ENCODE measurements around the gene TUBA4B. TPM values are rescaled to one million over a fixed set of nuclear protein-coding genes. Genes with fewer than 3 reads are reported as not detected.
A peak's percentile ranks its signal among the peaks of the same experiment; 100 is the strongest.

Gene TUBA4B
- total RNA-seq, 2 donors from 2014 or later: not detected

DNA sequence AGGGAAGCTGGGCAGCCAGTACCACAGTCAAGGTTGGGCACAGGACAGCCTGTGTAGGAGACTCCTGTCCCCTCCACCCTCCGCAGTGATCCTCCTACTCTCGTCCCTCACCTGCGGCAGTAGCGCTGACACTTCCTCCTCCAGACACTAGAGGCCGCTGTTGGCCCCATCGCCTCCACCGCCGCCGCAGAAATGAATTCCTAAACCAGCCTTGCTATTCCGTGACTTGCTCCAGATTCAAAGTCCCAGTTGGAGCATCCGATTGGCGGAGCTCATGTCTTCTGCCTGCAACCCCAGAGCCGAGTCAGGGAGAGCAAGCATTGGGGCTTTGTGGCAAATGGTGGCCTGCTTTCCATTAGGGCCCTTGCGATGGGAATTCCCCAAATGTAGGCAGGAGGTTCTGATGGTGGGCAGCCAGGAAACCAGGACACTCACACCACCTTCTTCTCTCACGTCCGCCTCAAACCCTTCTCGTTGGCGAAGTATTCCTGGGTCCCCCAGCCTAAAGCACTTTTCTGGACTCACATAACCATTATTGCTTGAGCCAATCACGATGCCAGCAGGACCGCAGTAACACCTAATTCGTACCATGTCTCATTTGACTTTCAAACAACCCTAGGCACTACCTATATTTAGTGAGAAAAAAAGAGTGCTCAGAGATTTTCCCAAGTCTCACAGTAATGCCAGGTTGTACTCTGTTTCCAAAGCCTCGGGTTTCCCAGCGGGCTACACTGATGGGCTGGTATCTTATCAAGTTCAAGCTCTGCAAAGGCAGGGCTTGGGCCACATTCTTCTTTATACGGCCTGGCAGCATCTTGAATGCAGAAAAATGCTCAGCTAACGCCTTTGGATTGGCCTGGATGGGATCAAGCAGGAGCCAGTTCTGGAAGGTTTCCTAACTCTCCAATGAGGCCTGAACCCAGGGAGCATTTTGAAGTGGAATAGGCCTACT, 24.9 kb downstream of the TUBA4B start:
- no peak overlapping the region for H3K4me3 ChIP-seq
- peak overlapping the region; percentile 95 to 99 (median 96) for H3K27ac ChIP-seq
- H3K36me3 ChIP-seq (replicated peaks in 1 of 2; ENCODE audit: insufficient read depth in 1 of 2, low read depth in 2 of 2): peaks cover 0 to 10% of the 10 kb centered on the region in 2 donors
- H3K27me3 ChIP-seq: no peaks in the 10 kb centered on the region
- 22 to 27% methylated on average over 20 to 25 of the region's 25 CpGs for WGBS, 2 donors
- H3K4me1 ChIP-seq: peaks cover 42% of the 10 kb centered on the region
- no peak for TF ChIP-seq POLR2A (IDR thresholded peaks at IDR 0.05)
- TF ChIP-seq, protein P1, sequence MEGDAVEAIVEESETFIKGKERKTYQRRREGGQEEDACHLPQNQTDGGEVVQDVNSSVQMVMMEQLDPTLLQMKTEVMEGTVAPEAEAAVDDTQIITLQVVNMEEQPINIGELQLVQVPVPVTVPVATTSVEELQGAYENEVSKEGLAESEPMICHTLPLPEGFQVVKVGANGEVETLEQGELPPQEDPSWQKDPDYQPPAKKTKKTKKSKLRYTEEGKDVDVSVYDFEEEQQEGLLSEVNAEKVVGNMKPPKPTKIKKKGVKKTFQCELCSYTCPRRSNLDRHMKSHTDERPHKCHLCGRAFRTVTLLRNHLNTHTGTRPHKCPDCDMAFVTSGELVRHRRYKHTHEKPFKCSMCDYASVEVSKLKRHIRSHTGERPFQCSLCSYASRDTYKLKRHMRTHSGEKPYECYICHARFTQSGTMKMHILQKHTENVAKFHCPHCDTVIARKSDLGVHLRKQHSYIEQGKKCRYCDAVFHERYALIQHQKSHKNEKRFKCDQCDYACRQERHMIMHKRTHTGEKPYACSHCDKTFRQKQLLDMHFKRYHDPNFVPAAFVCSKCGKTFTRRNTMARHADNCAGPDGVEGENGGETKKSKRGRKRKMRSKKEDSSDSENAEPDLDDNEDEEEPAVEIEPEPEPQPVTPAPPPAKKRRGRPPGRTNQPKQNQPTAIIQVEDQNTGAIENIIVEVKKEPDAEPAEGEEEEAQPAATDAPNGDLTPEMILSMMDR (IDR thresholded peaks at IDR 0.05): peak; percentile 89 to 98 (median 97)
- peak; percentile 49 for ATAC-seq
- peak; percentile 80 to 85 (median 82) for DNase-seq
- H3K9me3 ChIP-seq: no peaks in the 10 kb centered on the region
- intact Hi-C loops (cut with DNase I): no loop called here

DNA sequence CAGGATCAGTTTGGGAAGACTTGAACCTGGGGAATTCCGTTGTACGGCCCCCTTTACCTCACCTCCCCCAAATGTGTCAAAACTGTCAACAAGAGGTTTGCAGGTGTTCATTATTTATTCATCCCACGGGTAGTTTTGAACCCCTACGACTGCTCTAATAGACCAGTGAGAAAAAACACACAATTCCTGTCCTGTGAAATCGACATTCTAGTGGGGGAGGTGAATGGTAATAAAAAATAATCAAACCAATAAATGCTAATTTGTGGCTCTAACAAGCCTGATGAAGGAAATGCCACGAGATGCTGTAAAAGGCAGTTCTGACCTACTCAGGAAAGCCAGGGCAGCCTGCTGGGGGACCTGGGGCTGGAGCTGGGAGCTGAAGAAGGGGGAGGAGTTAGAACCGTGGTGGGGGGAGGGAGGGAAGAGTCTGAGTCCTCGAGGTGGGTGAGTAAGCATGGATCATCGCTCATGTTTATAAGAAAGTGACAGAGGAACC, 25.7 kb downstream of the TUBA4B start:
- Histone ChIP-seq H3K27me3 (no peaks in the 10 kb centered on the region), H3K4me3 (no peak overlapping the region), H3K4me1 (peaks cover 42% of the 10 kb centered on the region), H3K9me3 (no peaks in the 10 kb centered on the region), H3K36me3 (replicated peaks in 1 of 2; ENCODE audit: insufficient read depth in 1 of 2, low read depth in 2 of 2) (peaks cover 0 to 10% of the 10 kb centered on the region in 2 donors), H3K27ac (peak overlapping the region; percentile 95 to 99 (median 96))
- WGBS, 2 donors: 2 to 7% methylated on average over 9 of the region's 9 CpGs
- DNase-seq: no peak
- intact Hi-C loops (cut with DNase I): no loop called here
- TF ChIP-seq POLR2A (IDR thresholded peaks at IDR 0.05): no peak
- TF ChIP-seq, protein P1 (IDR thresholded peaks at IDR 0.05): peak in 1 of 7 experiments; percentile 3
- peak; percentile 45 for ATAC-seq

DNA sequence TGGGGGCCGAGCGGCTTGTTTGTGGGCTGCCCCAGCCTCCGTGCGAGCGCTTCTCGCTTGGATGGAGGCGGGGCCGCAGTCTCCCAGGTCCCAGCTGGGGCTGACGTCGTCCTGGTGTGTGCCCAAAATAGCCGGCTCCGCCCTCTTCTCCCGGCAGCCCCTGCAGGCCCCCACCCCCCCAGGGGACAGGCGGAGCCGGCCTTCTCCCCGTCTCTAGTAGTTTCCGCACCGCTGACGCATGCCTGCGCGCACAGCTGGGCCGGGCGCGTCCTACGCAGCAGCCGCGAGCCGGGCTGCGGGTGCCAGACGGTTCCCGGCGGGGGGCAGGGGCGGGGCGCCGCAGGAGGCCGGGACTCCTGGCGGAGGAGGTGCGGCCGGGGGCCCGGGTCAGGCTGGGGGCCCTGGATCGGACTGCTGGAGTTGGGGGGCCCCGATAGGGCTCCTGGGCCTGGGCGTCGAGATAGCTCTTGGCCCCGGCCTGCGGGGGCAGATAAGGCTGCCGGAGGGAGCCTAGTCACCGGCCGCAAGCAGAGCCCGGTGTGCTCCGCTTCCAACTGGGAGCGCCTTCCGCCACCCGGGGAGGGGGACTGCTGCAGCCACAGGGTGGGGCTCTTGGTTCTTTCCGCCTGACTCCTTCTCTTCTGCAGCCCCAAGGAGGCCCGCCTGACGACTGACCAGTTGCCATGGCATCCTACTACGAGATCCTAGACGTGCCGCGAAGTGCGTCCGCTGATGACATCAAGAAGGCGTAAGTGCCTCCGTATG, 26.3 kb downstream of the TUBA4B start, which contains the start of gene DNAJB2:
DNAJB2 (plus strand) TSS at position 216 of the 765 bp plus-strand sequence; CDS start at position 684, 468 bp downstream.
- intact Hi-C loops (cut with DNase I): no loop called here
- 0% methylated on average over 8 to 52 of the region's 65 CpGs for WGBS, 2 donors
- no peaks in the 10 kb centered on the region for H3K27me3 ChIP-seq
- DNase-seq (peak; percentile 99), ATAC-seq (peak; percentile 95)
- H3K36me3 ChIP-seq (replicated peaks in 1 of 2; ENCODE audit: insufficient read depth in 1 of 2, low read depth in 2 of 2): peaks cover 0 to 16% of the 10 kb centered on the region in 2 donors
- peaks cover 37% of the 10 kb centered on the region for H3K4me1 ChIP-seq
- H3K4me3 ChIP-seq: peak within 1 kb of the TSS; percentile 28 to 35
- peak within 1 kb of the TSS; percentile 95 to 99 (median 96) for H3K27ac ChIP-seq
- peak; percentile 89 to 96 (median 93) for TF ChIP-seq POLR2A (IDR thresholded peaks at IDR 0.05)
- TF ChIP-seq, protein P1 (IDR thresholded peaks at IDR 0.05): peak in 1 of 7 experiments; percentile 12
- H3K9me3 ChIP-seq: no peaks in the 10 kb centered on the region

DNA sequence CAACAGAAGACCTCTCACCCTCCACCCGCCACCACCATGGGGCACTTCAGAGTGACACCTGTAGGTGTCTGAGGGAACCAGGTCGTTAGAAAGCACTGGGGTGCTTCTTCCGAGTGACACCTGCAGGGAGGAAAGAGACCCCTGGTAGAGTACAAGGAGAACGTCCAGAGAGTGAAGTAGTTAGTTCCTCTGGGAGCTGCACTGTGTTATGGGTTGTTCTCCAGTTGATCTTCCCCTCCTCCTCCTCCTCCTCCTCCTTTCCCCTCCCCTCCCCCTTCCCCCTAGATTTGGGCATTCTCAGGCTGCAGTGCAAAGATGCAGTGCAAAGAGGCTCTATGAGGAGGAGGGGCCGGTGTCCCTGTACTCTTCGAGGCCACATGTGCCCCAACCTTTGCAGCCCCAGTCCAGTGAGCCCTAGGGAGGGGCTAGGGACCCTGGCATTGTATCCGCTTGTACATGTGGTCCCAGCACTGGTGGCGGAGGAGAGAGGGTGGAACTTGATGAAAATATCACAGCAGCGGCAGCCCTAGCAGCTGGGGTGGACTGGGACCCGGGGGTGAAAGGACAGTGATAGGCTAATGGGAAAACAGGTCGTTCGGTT, 27.0 kb downstream of the TUBA4B start:
- H3K4me3 ChIP-seq: peak overlapping the region; percentile 28 to 35
- TF ChIP-seq, protein P1 (IDR thresholded peaks at IDR 0.05): peak in 2 of 7 experiments; percentile 14 to 32
- TF ChIP-seq POLR2A (IDR thresholded peaks at IDR 0.05): no peak
- H3K9me3 ChIP-seq: no peaks in the 10 kb centered on the region
- peaks cover 36% of the 10 kb centered on the region for H3K4me1 ChIP-seq
- H3K27me3 ChIP-seq: no peaks in the 10 kb centered on the region
- ATAC-seq: no peak
- peaks cover 0 to 21% of the 10 kb centered on the region in 2 donors for H3K36me3 ChIP-seq (replicated peaks in 1 of 2; ENCODE audit: insufficient read depth in 1 of 2, low read depth in 2 of 2)
- peak in 1 of 4 donors; percentile 13 for DNase-seq
- WGBS, 2 donors: 40 to 44% methylated on average over 12 of the region's 12 CpGs
- H3K27ac ChIP-seq: peak overlapping the region; percentile 95 to 99 (median 96)
- intact Hi-C loops (cut with DNase I): no loop called here

Measured in body of pancreas (tissue), 4 donors.